Astrocyte of the spinal cord (primary cell): Measurements from ENCODE around the gene FES.

ENCODE experiments used
- DNase-seq: peaks from one replicate; pipeline ENCODE4 v3.0.0; 2011; ENCODE audit warnings: low read depth, low spot score
- H3K4me3 ChIP-seq: 2 replicates; pipeline ENCODE4 v1.5.1; 2011; ENCODE audit warnings: low read depth, mild to moderate bottlenecking, low read length, moderate library complexity
- CTCF ChIP-seq: IDR thresholded peaks from 2 replicates; pipeline ENCODE4 v1.5.1; 2012; ENCODE audit warnings: low read depth, mild to moderate bottlenecking, low read length, inconsistent platforms
- in situ Hi-C: cut with HindIII; loops from 2 replicates; pipeline ENCODE4 v1.10.0; 2017; ENCODE audit warnings: low sequenced_read_pairs

The FES gene

GRCh38 chr15:90934949-90935751 lies 50.8 kb downstream of the FES start, which contains the start of gene UNC45A:
UNC45A (plus strand) TSS chr15:90935285; CDS start chr15:90935325, 40 bp downstream.
- in situ Hi-C loops: no loop called here
- peak within 1 kb of the TSS; percentile 72 for H3K4me3 ChIP-seq
- DNase-seq: peak; percentile 82
- no peak for TF ChIP-seq CTCF

DNA sequence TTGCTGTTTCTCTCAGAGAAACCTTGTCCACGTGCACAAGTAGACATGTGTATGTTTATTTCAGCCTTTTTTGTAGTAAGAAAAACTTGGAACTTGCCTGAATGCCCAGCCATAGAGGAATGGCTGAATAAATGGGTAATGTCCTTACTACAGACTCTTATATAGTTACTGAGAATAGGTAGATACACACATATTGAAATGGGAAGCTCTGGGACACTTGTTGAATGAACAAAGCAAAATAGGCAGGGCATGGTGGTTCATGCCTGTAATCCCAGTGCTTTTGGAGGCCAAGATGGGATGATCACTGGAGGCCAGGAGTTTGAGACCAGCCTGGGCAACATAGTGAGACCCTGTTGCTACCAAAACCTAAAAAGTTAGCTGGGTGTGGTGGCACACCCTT lies 52.5 kb downstream of the FES start:
- in situ Hi-C loops: no loop called here
- H3K4me3 ChIP-seq: no peak overlapping the region
- no peak for DNase-seq
- no peak for TF ChIP-seq CTCF

- in situ Hi-C loops: no loop called here
- no peak overlapping the region for H3K4me3 ChIP-seq
Observed at GRCh38 chr15:90938261-90938660, 54.0 kb downstream of the FES start.

DNA sequence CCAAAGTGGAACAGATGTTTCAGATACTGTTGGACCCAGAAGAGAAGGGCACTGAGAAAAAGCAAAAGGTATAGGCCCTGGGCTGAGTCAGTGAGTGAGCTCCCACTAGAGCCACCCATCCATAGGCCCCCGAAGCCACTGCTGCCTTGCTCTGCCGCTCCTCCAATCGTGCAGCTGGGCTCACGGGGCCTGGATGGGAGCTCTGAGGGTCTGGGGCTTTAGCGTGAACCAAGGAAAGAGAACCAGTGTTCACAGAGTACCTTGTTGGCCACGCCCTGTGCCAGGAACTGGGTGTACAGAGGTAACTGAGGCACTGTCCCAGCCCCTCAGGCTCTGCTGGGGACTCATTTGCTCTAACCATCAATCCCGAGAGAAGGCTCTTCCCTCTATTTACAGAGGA lies 55.5 kb downstream of the FES start:
- no peak overlapping the region for H3K4me3 ChIP-seq
- in situ Hi-C loops: no loop called here
- no peak for DNase-seq
- no peak for TF ChIP-seq CTCF

More at GRCh38 chr15:90938261-90938660, 54.0 kb downstream of the FES start:
- DNase-seq: no peak
- no peak for TF ChIP-seq CTCF

- no peak for DNase-seq
- in situ Hi-C loops: no loop called here
Observed at GRCh38 chr15:90941038-90941437, 56.7 kb downstream of the FES start.

GRCh38 chr15:90942354-90943120 lies 58.2 kb downstream of the FES start:
- in situ Hi-C loops: no loop called here
- TF ChIP-seq CTCF: no peak
- no peak overlapping the region for H3K4me3 ChIP-seq
- no peak for DNase-seq

More at GRCh38 chr15:90941038-90941437, 56.7 kb downstream of the FES start:
- H3K4me3 ChIP-seq: no peak overlapping the region
- TF ChIP-seq CTCF: no peak
